CD4-positive, alpha-beta T cell treated with Interleukin-4 for 1 hour (primary cell): Measurements from ENCODE around the gene TRMT6.

ENCODE experiments used
- DNase-seq, 2 donors: peaks; one replicate each; pipeline ENCODE4 v3.0.0-alpha.2; 2020 to 2022

Gene TRMT6

DNA sequence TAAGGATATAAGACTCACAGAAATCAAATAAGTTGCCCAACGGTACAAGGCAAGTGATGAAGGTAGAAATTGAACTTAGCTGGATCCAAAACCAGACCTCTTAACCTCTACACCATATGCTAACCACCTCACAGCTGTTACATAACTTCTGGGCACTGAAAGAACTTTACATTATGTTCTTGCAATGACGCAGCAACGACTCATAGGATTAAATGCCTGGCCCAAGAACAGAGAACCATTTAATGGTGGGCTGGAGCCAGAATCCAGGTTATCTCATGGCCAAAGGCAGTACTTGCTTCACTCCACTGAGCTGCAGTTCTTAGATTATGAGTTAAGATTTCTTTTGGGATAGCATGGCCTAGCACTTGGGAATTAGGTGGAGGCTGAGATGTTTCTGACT, 4.4 kb downstream of the TRMT6 start:
- no peak for DNase-seq

DNA sequence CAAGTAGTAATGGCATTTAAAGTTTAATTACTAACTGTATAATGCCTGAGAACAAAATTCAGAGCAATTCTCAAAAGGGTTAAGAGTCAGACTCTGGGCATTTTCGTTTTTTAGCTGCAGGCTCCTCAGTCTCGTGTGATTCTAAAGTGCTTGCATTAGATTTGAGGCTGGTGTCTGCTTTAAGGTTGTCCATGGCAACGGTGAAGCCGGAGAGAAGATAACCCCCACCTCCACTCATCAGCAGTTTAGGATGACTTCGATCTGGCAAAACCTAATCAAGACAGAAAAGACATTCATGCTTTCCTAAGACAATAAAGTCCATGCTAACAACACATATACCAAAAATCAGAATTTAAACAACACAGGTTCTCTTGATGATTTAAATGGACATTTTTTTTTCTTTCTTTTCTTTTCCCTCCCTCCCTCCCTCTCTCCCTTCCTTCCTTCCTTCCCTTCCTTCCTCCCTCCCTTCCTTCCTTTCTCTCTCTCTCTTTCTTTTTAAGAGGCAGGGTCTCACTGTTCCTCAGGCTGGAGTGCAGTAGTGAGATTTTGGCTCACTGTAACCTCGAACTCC, 11.8 kb downstream of the TRMT6 start:
- DNase-seq, result no peak

DNA sequence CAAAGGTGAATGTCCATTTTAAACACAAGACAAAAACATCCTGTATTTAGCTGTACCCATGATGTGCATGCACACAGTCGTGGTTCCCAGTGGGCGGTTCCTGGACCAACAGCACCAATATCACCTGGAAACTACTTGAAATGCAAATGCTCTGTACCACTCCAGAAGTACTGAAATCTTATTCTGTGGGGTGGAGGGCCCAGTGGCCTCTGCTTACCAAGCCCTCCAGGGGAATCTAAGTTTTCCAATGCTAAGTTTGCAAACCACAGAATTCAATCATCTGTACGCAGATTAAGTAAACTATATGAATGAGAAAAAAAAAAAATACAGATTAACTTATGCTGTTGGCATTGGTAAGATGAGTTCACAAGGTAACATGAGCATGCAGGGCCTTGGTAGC, 14.1 kb downstream of the TRMT6 start:
- no peak for DNase-seq

DNA sequence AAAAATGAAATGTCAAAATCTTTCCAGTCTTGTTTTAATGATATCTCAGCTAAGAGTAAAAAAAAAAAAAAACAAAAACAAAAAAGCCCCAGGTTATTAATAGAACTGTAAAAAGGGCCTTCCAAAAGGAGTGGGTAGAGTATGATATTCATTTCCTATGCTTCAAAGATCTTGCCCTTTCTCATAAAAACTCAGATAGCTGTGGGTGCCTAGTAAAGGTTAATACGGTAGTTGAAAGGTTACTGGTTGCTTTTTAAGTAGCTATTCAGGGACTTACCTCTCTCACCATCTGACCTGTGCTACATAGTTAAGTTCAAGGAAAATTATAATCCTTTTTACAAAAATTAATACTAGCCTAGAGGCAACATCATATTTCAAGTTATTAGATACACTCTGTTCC, 14.9 kb downstream of the TRMT6 start:
- no peak for DNase-seq

DNA sequence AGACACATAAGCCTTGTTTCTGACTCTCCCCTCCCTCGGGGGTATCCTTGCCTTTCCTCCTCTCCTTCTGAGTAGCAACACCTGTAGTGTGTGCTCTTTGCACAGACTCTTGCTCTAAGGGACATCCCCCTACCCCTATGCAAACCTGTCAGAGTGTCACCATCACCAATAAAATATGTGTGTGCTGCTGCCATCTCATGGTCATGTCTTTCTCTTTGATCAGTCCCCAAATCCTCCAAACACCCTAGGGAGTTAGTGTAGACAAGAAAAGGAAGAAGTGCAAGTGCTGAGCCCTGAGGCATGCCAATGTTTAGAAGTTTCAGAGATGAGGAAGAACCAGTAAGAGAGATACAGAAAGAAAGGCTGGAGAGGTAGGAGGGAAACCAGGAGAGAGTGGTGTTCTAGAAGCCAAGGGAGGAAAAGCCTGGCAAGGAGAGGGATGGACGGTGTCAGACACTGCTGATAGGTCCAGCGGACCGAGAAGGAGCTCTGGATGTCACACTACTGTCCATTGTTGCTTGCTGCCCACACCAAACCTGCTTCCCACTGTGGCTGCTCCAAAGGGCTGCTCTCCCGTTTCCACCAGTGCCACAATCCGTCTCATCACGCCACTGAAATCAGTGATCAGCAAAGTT, 16.4 kb downstream of the TRMT6 start:
- peak in 1 of 2 donors; percentile 40 for DNase-seq

DNA sequence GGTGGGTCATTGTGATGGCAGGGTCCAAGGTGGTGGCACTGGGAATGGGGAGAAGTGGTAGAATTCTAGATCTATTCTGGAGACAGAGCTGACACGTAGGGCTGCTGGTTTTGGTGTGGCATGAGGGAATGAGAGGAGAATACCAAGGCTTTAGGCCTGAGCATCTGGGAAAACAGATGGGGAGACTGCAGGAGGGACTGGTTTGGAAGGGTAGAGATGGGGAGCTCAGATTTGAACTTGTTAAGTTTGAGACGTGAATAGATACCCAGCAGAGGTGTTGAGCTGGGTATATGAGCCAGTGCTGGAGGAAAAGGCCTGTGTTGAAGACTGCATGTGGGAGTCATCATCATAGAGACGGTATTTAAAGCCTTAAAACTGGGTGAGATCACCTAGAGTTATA, 17.5 kb downstream of the TRMT6 start:
- no peak for DNase-seq

DNA sequence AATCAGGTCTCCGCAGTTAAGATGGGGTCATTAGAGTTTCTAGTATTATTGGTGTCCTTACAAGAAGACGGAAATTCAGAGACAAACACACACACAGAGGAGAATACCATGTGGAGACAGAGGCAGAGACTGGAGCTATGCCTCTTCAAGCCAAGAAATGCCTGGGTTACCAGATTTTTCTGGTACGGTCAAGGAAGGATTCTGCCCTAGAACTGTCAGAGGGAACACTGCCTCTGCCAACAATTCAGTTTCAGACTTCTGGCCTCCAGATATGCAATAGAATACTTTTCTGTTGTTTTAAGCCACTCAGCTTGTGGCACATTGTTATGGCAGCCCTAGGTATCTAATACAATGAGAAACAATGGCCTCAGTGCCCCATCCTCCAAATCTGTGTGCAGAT, 18.9 kb downstream of the TRMT6 start:
- no peak for DNase-seq

DNA sequence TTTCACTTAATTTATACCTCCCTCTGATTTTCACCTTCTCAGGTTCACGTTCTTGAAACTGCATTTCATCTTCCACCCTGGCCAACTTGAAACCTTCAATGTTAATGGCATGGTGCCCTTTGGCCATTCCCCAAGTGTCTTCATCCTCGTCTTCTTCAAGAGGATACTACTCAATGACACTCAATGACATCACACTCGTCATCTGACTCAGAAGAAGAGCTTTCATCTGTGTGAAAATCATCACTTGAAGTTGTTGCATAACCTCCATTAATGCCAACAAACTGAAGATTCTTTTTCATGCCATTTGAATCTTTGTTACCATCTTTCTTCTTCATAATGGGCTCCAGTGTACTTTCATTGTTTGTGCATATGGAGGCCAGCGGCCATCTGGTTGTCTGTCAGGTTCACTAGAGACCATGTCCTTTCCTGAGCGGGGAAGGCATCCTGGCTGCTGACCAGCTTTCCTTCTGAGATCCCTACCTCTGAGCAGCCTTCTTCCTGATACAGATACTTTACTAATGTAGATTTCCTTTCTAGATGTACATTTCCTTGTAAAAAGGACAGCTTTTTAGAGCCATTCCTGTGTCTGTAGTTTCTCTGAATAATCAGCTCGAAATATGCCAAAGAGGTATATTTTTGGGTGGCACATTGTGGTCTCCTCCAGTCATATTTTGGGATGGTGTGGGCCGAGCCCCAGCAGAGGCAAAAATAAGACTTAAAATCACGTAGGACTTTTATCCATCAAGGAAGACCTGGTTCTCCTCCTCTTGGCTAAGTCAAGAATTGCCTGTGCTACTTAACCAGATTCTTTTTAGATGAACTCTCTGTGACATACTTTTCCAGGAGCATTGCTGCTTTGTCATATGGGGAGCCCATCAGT, 21.3 kb downstream of the TRMT6 start:
- DNase-seq, result no peak

DNA sequence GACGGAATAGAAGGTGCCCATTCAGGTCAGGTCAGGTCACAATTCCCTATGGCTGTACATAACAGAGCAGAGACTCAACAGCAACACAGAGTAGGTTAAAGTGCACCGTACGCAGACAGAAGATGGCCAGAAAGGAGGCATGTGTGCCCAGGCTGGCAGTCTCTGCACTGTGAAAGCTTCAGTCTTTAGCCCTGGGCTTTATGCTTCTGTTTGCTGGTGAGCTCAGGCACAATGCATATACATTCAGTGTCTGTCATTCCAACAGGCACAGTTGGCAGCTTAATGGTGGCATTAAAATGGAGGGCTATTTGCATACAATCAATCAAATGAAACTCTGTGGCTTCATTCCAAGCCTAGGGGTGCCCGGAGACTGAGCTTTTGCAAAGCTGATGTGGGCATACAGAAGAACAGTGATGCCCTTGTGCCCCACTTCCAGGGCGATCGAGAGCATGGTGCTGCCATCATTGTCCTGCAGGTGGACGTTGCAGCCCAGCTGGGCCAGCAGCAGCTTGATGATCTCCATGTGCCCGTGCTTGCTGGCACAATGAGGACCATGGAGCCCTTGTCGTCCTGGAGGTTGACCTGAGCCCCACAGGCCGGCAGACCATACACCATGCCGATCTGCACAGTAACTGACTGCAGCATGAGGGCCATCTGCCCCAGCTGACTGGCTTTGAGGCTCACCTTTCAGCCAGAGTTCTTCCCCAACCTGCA, 22.4 kb downstream of the TRMT6 start:
- DNase-seq, result no peak

DNA sequence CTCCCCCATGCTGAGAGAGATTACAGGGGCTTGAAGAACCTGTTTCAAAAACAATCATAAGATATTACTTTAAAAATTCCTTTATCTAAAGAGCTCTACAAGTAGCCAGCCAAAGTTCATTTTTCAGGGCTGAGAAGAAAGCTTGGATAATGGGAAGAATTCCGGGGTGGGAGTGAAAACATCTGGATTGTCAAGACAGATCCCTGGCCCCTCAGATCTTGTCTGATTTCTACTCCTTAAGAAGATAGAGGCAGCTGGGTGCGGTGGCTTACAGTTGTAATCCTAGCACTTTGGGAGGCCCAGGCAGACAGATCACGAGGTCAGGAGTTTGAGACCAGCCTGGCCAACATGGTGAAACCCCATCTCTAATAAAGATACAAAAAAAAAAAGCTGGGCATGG, 24.8 kb downstream of the TRMT6 start:
- no peak for DNase-seq

DNA sequence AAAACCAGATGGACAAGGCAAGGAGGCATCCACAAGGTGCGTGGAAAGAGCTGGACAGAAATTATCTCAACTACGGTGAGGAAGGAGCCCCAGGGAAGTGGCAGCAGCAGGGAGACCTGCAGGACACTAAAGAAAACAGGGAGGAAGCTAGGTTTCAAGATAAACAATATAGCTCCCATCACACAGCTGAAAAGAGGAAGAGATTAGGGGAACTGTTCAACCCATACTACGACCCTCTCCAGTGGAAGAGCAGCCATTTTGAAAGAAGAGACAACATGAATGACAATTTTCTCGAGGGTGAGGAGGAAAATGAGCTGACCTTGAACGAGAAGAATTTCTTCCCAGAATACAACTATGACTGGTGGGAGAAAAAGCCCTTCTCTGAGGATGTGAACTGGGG, 26.8 kb downstream of the TRMT6 start:
- no peak for DNase-seq

DNA sequence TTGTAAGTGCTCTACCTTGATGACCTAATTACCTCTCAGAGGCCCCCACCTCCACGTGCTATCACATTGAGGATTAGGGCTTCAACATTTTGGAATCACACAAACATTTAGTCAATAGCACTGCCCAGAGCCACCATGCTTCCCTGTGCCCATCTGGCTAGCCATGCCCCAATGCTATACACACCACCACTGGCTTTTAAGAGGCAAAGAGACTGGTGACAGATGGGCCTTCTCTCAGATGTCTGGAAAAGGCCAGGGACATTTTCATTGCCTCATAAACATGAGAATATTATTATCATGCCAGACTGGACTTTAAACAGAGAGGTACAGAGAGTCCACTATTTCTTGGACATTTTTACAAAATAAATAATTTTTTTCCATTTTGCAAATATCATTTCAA, 29.8 kb downstream of the TRMT6 start:
- DNase-seq, result no peak

DNA sequence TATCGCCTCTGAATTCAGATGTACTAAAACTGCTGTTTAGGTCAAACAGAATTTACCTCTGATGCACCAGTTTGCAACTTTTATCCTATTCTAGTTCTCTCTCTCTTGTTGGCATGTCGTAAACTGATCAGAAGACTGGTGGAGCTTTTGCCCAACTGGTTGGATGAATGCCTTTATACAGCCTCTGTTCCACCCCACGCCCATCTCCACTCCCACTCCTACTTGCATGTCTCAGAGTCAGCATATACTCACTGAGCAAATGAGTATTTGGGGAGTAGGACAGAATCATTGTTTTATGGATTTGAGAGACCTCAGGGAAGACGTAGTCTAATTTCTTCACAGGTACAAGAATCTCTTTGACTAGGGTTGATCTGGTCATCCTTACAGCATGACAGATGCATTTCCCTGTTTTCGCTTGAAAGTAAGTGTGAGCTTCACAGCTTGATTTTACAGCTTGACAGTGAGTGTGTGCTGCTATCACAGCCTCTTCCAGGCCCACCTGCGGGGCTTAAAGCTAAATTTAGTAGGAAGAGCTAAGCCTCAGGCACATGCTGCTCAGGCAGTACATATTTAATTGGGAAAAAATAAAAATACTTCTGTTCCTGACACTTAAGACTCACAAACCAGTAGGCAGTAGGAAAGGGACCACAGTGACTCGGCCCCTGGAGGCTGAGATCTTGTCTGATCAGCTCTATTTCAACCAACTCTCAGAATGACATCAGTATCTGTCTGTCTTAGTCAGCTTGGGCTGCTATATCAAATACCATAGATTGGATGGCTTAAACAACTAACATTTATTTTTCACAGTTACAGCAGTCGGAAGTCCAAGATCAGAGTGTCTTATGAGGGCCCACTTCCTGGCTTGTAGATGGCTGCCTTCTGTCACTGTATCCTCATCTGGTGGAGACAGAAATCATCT, 30.4 kb downstream of the TRMT6 start:
- DNase-seq, result no peak

DNA sequence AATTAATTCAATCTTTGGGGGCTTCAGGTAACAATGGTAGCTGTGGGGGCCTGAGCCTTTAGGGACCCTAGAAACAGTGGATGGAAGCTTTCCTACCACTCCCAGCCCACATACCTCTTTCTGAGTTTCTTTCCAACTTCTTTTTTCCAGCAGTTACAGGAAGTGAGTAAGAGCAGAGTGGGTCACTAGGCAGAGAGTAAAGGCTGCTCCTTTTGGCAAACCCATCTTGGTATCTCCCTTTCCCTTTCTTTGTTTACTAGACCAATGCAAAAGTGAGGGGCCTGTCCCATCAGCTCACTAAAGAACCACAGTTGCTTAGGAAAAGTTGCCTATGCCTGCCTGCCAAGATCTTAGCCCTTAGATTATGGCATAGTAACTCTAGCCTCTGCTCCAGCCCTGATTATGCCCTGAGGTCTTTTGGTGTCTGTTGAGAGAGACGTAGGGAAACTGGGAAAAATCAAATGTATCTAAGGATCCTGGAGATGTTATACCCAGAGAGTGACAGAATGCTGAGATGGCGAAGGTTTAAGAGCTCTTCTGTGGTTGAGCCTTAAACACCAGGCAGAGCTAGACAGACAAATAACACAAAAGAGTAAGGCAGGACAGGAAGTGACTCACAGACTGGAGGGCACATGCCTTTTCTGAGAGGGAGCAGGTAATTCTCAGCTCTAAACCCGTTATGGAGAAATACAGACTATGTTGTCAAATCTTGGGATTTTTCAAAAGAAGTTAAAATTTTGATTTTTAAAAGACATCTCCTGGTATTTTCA, 31.3 kb downstream of the TRMT6 start:
- DNase-seq, result peak in 1 of 2 donors; percentile 42

DNA sequence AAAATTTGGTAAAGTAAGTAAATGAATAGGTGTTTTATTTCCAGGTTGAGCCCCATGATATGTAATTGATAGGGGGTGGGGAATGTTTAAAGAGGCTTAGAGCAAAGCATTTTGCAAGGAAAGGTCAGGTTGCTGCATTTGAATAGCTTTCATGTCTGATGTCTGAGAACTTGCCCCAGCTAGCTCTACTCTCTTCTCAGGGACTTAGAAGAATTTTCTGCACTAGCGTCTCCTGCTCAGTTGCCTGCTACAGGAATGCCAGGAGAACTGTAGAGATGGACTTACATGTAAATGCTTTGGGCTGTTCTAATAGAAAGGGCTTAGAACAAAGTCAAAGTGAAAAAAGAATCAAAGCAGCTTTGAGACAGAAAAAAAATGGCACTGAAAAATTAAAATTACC, 35.5 kb downstream of the TRMT6 start:
- no peak for DNase-seq

DNA sequence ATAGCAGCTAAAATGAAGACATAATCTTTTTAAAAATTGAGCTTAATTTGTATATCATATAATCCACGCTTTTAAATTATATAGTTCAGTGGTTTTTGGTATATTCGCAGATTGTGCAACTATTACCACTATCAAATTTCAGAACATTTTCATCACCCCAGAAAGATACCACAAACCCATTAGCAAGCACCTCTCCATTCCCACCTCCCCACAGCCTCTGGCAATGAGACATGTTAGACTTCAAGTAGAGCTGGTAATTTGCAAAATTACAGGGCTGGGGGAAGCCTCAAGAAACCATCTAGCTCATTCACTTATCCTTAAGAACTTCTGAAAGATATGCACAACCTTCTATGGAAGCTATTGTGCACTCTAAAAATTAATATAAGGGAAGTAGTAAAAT, 37.2 kb downstream of the TRMT6 start:
- no peak for DNase-seq

DNA sequence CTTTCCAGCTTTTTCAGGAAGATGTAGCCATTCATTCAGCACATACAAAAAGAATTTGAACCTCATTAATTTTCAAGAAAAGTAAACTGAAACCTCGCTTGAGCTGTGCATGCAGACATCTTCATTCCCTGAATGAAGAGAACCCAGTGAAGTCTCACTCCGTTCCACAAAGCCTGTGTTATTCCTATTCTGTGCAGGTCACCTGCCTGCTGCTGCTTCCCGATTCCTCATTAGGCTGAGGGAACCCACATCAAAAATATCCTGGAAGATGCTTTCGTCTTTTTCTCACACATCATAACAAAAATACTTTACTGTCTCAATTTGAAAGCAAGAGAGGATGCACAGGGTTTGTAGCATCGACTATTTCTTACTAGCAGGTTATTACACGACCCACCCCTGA, 40.1 kb downstream of the TRMT6 start:
- DNase-seq, result no peak

DNA sequence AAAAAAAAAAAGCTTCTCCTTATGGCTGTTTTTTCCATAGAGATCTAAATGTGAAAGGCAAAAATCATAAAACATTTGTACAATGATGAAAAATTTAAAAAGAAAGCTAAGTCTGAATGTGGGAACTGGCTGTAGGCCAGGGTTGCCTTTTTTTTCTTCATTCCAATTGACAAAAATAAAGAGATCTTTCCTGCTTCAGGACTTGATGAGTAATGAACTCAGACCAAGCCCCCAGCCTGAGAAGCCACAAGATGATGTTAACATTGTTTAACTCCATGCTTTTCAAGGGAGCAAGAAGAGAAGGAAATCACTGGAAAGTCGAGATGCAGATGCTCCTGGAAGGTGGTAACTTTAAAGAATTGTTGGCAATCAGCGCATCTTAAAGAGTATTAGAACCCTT, 41.4 kb downstream of the TRMT6 start:
- DNase-seq, result no peak

DNA sequence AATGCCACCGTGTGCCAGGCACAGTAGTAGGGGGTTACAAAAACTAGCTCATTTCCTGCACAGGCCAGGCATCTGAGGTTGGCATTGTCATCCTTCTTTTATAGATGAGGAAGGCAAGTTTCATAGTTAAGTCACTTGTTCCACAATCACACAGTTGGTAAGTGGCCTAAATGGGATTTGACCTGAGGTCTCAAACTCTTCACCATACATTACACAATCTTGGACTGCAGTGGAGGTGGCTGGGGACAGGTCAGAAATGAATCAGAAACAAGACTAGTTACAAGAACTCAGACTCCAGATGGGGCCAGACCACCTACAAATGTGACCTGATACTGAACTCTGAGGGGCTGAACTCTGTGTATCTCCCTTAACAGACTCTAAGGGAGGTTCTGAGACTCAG, 49.4 kb downstream of the TRMT6 start:
- DNase-seq, result no peak

DNA sequence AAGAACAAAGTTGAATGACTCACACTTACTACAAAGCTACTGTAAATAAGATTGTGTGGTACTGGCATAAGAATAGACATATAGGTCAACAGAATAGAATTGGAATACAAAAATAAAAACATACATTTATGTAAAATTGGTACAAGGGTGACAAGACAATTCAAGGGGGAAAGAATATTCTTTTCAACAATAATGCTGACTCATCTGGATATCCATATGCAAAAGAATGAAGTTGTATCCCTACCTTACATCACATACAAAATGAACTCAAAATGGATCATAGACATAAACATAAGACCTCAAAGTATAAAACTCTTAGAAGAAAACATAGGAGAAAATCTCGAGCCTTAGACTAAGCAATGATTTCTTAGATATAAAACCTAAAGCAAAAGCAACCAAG, 50.9 kb downstream of the TRMT6 start:
- DNase-seq, result no peak

DNA sequence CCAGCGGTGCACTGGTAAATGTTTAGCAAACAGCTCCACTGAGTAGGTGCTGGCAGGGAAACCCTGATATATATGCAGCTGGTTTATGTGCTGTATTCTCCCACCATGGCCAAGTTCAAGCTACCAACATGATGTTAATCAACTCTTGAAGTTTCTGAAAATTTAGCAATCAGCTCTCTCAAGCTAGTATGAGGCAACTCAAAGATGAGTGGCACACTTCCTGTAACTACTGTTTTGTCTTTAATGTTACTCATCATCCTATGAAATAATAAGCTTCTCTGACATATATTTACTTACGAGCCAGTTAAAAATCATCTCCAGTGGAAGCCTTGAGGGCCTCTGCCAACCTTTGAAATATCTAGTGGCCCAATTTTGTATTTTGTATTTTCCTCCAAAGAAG, 54.7 kb downstream of the TRMT6 start:
- DNase-seq, result no peak

DNA sequence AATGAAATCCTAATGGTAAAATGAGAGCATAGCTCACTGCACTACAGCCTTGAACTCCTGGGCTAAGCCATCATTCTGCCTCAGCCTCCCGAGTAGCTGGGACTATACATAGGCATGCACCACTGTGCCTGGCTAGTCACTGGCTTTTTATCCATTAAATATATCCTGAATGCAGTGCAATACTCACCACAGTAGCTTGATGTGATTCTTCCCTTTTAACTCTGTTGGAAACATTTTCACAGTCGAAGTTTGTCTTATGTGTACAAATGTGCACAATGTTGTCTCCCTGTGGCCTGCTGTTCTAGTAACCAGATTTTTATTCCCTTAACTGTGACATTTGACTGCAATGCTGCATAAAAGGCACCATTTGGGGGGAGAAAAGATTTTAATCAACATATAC, 56.7 kb downstream of the TRMT6 start:
- DNase-seq, result no peak
